ENCODE data around the gene RHOT1.
"Not testable (repeated sequence)": the region's sequence is repeated elsewhere in the genome, so short reads cannot be mapped to it uniquely, and the experiment has no call there.

RHOT1 gene

GRCh38 chr17:32102172-32102571, 40.1 kb upstream of the RHOT1 start:
- no peak overlapping the region for H3K4me2 ChIP-seq
- no peak overlapping the region for H3K9ac ChIP-seq
- TF ChIP-seq CTCF (conservative IDR thresholded peaks at IDR 0.05; ENCODE audit: low read depth, low read length) = no peak
- H2AFZ ChIP-seq (ENCODE audit: low read depth) = no peak overlapping the region
- H3K4me1 ChIP-seq (ENCODE audit: low read depth, poor library complexity, severe bottlenecking) = no peaks in the 10 kb centered on the region
- no peaks in the 10 kb centered on the region for H3K79me2 ChIP-seq (ENCODE audit: insufficient read depth, low read depth)
- H3K27ac ChIP-seq = no peak overlapping the region
- no peaks in the 10 kb centered on the region for H3K27me3 ChIP-seq (ENCODE audit: insufficient read depth, low read depth)
- no peaks in the 10 kb centered on the region for H3K36me3 ChIP-seq (ENCODE audit: insufficient read depth)
- no peak overlapping the region for H3K4me3 ChIP-seq (IDR thresholded peaks at IDR 0.05; ENCODE audit: insufficient read depth, low read depth, low read length)
- H4K20me1 ChIP-seq (ENCODE audit: insufficient read depth) = no peaks in the 10 kb centered on the region

GRCh38 chr17:32102646-32103186, 39.6 kb upstream of the RHOT1 start:
- no peak overlapping the region for H3K27ac ChIP-seq
- TF ChIP-seq CTCF (conservative IDR thresholded peaks at IDR 0.05; ENCODE audit: low read depth, low read length) = no peak
- H4K20me1 ChIP-seq (ENCODE audit: insufficient read depth) = no peaks in the 10 kb centered on the region
- H3K9ac ChIP-seq = no peak overlapping the region
- H3K4me1 ChIP-seq (ENCODE audit: low read depth, poor library complexity, severe bottlenecking) = no peaks in the 10 kb centered on the region
- no peak overlapping the region for H2AFZ ChIP-seq (ENCODE audit: low read depth)
- H3K79me2 ChIP-seq (ENCODE audit: insufficient read depth, low read depth) = no peaks in the 10 kb centered on the region
- no peak overlapping the region for H3K4me2 ChIP-seq
- H3K36me3 ChIP-seq (ENCODE audit: insufficient read depth) = no peaks in the 10 kb centered on the region
- H3K27me3 ChIP-seq (ENCODE audit: insufficient read depth, low read depth) = no peaks in the 10 kb centered on the region
- H3K4me3 ChIP-seq (IDR thresholded peaks at IDR 0.05; ENCODE audit: insufficient read depth, low read depth, low read length) = no peak overlapping the region

GRCh38 chr17:32103476-32104113, 38.7 kb upstream of the RHOT1 start:
- Histone ChIP-seq H3K4me3 (IDR thresholded peaks at IDR 0.05; ENCODE audit: insufficient read depth, low read depth, low read length) (no peak overlapping the region), H3K36me3 (ENCODE audit: insufficient read depth) (no peaks in the 10 kb centered on the region), H4K20me1 (ENCODE audit: insufficient read depth) (no peaks in the 10 kb centered on the region), H3K27me3 (ENCODE audit: insufficient read depth, low read depth) (no peaks in the 10 kb centered on the region), H2AFZ (ENCODE audit: low read depth) (no peak overlapping the region), H3K9ac (no peak overlapping the region), H3K4me2 (no peak overlapping the region), H3K79me2 (ENCODE audit: insufficient read depth, low read depth) (no peaks in the 10 kb centered on the region), H3K4me1 (ENCODE audit: low read depth, poor library complexity, severe bottlenecking) (no peaks in the 10 kb centered on the region), H3K27ac (no peak overlapping the region)
- no peak for TF ChIP-seq CTCF (conservative IDR thresholded peaks at IDR 0.05; ENCODE audit: low read depth, low read length)

GRCh38 chr17:32104158-32104557, 38.1 kb upstream of the RHOT1 start:
- no peaks in the 10 kb centered on the region for H3K36me3 ChIP-seq (ENCODE audit: insufficient read depth)
- no peak overlapping the region for H2AFZ ChIP-seq (ENCODE audit: low read depth)
- no peak overlapping the region for H3K4me2 ChIP-seq
- H3K4me1 ChIP-seq (ENCODE audit: low read depth, poor library complexity, severe bottlenecking) = no peaks in the 10 kb centered on the region
- no peak for TF ChIP-seq CTCF (conservative IDR thresholded peaks at IDR 0.05; ENCODE audit: low read depth, low read length)
- H3K27me3 ChIP-seq (ENCODE audit: insufficient read depth, low read depth) = no peaks in the 10 kb centered on the region
- H3K27ac ChIP-seq = no peak overlapping the region
- H3K4me3 ChIP-seq (IDR thresholded peaks at IDR 0.05; ENCODE audit: insufficient read depth, low read depth, low read length) = no peak overlapping the region
- H3K9ac ChIP-seq = no peak overlapping the region
- H3K79me2 ChIP-seq (ENCODE audit: insufficient read depth, low read depth) = no peaks in the 10 kb centered on the region
- H4K20me1 ChIP-seq (ENCODE audit: insufficient read depth) = no peaks in the 10 kb centered on the region

- H3K4me1 ChIP-seq (ENCODE audit: low read depth, poor library complexity, severe bottlenecking); H3K4me2 ChIP-seq; H3K36me3 ChIP-seq (ENCODE audit: insufficient read depth); H3K9ac ChIP-seq; H4K20me1 ChIP-seq (ENCODE audit: insufficient read depth); H3K27ac ChIP-seq; H2AFZ ChIP-seq (ENCODE audit: low read depth); H3K4me3 ChIP-seq (IDR thresholded peaks at IDR 0.05; ENCODE audit: insufficient read depth, low read depth, low read length); H3K79me2 ChIP-seq (ENCODE audit: insufficient read depth, low read depth); H3K27me3 ChIP-seq (ENCODE audit: insufficient read depth, low read depth): not testable (repeated sequence)
These were observed 35.8 kb upstream of the RHOT1 start for GRCh38 chr17:32106471-32106981.

GRCh38 chr17:32107194-32107593, 35.1 kb upstream of the RHOT1 start:
- H3K27ac ChIP-seq; H4K20me1 ChIP-seq (ENCODE audit: insufficient read depth); H3K4me2 ChIP-seq; H3K4me1 ChIP-seq (ENCODE audit: low read depth, poor library complexity, severe bottlenecking); H3K4me3 ChIP-seq (IDR thresholded peaks at IDR 0.05; ENCODE audit: insufficient read depth, low read depth, low read length); H3K79me2 ChIP-seq (ENCODE audit: insufficient read depth, low read depth); H3K27me3 ChIP-seq (ENCODE audit: insufficient read depth, low read depth); H3K9ac ChIP-seq; H3K36me3 ChIP-seq (ENCODE audit: insufficient read depth); H2AFZ ChIP-seq (ENCODE audit: low read depth): not testable (repeated sequence)
